HK-2 (cell line): ENCODE results near the gene GAK.

Experiments used
- DNase-seq: peaks from one replicate; pipeline ENCODE4 v3.0.0-alpha.2; 2018; ENCODE audit not compliant: unreplicated experiment

GAK gene

DNA sequence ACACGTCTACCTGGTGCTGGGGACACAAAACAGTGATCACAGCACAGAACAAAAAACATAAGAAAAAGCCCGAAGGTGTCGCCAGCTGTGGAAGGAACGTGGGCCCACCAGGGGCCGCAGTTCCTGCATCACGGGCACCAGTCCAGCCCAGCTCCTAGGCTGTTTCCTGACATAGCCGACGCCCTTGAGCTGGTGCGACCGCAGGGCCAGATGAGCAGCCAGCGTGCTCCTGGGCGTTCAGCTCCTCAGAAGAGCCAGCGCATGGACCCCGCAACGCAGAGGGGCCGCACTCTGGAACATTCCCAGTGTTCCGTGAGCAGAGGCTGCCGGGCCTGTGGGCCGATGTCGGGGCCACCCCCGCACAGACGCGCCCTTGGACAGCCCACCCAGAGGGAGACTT lies 44.1 kb downstream of the GAK start:
- DNase-seq = no peak

DNA sequence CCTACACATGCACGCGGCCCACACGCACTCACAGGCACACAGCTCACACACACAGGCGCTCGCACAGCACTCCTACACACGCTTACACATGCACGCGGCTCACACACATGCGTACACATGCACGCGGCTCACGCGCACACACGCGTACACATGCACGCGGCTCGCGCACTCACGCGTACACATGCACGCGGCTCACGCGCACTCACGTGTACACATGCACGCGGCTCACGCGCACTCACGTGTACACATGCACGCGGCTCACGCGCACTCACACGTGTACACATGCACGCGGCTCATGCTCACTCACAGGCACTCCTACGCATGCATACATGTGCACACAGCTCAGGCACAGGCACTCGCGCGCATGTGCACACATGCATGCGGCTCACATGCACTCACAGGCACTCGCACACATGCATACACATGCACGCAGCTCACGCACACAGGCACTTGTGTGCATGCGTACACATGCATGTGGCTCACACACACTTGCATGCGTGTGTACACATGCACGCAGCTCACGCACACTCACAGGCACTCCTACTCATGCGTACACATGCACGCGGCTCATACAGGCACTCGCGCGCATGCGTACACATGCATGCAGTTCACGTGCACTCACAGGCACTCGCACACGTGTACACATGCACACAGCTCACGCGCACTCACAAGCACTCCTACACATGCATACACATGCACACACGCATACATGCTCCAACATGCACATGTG lies 44.9 kb downstream of the GAK start:
- no peak for DNase-seq

DNA sequence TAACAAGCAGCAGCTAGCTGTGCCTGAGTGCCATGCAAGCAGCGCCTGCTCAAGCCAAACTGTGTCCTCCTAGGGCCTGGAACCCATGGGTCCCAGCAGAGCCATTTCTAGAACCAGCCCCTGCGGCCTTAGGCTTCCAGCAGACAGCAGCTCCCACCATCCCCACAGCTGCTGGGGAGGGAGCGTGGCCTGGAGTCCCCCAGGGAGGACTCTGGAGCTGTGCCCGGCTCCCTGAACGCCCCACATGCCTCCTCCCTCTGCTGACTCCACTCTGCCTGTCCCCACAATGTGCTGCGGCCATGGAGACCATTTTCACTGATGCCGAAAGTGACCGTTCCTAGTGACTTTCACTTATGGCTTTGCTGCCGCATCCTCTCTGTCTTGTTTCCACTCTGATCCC lies 45.9 kb downstream of the GAK start:
- DNase-seq = no peak

DNA sequence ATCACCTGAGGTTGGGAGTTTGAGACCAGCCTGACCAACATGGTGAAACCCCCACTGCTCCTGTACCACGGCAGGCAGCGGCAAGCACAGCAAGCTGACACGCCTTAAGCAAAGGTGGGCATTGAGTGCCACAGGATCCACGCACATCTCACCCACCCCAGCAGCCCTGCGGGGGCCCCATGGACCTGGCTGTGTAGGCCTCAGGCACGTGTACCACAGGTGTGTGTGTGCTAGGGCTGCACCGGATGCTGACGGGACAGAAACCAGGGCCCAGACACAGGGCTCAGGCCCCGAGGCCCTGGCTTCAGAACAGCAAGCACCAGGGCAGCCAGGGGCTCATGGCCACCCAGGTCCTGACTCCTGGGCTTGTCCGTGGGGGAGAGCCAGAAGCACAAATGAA lies 46.8 kb downstream of the GAK start:
- DNase-seq = no peak

DNA sequence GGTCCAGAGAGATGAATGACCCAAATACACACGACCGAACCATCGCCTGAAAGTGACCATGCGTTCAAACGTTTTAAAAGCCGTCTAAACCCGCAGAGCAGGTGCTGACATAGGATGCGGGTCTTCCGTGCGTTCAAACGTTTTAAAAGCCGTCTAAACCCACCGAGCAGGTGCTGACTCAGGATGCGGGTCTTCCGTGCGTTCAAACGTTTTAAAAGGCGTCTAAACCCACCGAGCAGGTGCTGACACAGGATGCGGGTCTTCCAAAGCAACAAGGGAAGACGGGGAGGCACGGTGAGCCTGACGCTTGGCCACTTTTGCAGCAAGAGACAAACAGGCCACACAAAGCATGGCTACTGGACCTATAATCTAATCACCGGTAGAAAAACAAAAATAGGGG lies 47.2 kb downstream of the GAK start:
- no peak for DNase-seq

DNA sequence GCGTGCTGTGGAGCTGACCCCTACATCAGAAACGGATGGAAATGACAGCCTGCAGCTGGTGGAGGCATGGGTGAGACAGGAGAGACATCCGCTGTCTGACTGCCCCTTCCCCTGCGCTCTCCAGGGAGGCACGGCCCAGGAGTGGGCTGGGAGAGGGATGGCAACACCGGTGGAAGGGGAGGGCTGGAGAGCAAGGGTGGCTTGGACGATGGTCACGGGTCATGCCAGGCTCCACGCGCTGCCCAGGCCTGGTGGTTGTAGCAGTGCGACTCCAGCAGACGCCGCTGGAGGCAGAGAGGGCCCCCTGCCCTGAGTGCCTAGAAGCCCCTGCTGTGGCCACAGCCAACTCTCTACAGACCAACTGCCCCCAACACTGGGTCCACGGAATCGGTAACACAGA lies 47.9 kb downstream of the GAK start:
- DNase-seq = no peak

DNA sequence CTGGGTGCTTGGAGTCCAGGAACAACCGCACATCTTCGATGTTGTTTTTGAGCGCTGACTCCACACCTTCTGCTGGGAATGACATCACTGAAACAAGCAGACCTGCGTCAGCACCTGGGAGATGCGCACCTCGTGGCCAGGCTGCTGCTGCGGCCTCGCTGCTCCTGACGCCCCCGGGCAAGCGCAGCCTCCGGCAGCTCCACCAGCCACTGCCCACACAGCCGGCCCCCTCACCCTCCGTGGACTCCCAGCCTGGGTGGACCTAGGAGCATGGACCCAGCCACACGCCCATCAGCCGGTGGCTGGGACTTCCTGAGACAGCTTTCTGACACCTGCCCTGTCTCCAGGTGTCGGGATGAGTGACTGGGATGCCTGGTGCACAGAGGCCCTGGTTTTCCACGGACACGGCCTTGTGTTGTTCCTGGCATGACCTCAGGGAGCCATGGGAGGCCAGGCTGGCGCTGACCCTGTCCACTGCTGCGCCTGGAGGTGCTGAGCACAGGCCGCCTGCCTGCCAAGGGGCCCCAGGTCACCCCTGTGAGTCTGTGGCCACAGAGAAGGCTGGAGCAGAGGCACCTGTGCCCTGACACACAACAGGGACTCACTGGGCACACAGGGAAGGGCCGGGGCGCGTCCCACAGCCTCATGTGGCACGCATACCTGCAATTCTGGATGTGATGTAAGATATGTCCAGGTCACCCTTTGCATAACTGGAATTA lies 48.6 kb downstream of the GAK start:
- no peak for DNase-seq

DNA sequence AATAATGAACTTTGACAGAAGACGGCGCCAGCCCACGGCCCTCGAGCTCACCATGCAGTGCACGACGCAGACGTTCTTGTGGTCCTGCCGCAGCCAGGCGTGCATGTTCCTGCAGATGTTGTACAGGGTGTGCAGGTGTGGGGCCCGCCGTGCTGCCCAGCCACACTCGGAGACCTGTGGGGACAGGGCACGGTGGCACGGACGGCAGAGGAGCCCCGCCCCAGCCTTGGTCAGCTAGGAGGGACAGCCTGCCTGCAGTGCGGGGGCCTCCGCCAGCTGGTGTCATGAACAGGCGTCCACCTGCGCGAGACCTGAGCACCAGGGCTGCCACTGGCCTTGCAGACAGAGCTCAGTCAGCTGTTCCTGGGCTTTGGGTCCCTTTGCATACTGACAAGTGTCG lies 49.5 kb downstream of the GAK start:
- no peak for DNase-seq

DNA sequence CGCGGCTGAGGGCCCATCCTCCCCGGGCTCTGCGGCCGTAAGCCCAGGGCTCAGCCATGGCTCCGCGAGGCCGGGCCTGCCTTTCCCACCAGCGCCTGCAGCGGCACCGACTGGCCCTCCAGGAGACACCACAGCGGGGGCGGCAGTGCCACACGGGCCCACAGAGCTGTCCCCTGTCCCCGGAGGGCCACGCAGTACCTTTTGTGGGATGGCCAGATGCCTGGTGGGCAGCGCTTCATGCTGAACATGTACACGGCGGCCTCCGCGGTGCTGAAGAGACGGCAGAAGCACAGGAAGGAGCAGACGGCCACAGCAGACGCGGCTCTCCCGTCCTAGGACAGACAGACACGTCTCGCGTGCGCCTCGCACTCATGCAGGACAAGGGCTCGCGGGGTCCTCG lies 50.4 kb downstream of the GAK start:
- no peak for DNase-seq

DNA sequence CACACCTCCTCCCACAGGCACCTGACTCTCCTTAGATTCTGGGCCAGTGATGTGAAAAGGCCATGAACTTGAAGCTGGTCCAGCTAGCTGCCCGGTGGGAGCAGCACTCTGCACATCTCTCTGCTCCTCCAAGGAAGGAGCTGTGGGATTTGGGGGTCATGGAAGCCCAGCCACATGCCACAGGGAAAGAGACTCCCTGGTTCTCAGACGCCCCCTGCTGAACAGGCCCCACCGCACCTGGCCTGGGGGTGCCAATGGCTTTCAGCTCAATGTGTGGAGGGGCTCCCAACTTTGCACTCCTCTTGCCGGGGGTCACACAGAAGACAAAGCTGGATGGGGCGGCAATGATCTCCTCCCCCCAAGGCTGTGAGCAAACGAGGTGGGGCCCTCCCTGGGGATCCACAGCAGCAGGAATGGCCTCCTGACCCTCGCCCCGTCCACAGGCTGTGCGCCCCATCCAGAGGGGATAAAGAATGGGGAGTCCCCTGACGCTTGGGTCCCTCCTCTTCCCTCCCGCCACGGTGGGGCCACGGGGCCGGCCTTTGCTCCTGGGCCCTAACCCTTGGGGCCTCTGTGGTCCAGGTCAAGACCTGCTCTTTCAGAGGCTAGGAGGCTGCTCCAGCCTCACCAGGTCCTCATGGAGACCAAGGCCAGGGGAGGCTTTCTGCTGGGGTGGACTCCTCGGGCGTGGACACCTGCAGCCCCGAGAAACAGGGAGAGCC lies 51.3 kb downstream of the GAK start:
- no peak for DNase-seq

DNA sequence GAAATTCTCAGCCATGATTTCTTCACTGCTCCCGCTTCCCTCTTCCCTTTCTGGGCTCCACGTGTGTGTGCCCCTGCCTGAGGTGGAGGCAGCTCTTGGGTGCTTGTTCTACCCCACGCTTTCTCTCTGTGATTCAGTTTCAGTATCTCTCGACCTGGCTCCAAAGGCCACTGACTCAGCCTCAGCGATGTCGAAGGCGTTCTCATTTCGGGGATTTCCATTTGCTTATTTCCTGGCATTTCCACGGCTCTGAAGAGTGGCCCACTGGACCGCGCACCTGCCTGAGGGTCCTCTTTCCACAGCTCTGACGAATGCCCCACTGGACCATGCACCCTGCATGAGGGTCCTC lies 52.4 kb downstream of the GAK start:
- DNase-seq = no peak

DNA sequence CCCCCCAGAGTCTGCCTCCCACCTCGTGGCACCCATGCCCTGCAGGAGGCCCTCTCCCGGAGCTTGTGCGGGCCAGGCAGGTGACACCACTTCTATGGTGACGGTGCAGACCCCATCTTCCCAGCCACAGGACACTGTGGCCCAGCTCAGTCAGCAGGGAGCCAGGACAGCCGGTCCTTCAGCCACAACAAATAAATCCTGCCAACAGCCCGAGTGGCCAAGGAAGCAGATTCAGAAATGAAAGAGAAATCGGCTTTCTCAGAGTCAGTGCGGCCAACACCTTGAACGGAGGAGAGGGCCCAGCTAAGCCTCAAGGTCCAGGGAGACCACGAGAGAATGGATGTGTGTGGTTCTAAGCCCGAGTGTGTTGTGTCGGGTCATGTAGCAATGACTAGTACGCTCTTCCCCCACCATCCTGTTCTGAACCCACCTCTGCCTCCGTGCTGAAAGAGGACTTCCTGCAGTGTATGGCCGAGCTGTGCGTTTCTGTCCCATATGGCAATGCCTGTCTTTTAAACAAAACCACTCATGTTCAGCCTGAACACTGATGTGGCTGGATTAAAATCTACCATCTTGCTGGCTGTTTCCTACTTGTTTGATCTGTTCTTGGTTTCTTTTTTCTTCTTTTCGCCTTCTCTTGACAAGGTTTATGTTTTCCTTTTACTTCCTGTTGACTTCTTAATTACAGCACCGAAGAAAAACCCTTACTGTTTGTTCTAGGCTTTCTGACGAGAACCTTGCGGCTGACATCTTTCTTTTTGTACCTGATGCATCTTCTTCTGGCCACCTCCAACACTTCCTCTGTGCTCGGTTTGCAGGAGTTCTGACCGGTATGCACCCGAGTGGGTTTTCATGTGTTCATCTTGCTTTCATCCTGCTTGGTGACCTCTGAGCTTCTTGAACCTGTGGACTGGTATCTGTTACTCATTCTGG lies 53.1 kb downstream of the GAK start:
- DNase-seq = no peak

DNA sequence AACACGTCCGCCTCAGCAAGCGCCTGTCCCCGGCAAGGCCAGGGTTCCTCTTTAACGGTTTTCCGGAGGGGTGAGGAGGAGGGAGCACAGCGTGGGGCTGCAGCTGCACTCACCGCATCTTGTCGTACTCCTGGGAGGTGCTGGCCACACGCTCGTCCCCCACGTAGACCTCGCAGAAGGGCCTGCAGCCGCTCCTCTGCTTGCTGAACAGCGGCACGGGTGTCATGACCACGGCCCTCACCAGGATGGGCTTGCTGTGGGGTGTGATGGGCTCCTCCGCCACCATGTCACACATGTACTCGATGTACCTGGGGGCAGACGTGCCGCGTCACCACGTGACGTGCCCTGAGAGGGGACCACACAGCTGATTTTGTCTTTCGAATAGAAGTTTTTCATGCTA lies 54.6 kb downstream of the GAK start:
- no peak for DNase-seq

DNA sequence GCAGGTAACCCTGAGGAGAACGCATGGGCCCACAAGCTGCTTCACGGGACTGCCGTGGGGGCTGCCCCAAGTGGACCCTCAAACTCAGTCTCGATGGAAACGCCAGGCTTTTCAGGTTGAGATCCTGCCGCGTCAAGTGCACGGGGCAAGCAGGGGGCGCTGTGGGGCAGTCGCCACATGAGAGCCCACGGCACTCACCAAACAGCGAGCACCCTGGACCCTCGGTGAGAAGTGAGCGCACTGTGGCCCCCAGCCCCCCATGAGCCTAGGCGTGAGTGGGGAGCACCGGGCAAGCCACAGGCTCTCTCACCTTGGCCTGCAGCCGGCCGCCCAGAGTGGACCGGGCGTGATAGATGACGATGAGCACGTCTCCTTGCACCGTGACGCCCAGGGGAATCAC lies 55.3 kb downstream of the GAK start:
- DNase-seq = no peak

DNA sequence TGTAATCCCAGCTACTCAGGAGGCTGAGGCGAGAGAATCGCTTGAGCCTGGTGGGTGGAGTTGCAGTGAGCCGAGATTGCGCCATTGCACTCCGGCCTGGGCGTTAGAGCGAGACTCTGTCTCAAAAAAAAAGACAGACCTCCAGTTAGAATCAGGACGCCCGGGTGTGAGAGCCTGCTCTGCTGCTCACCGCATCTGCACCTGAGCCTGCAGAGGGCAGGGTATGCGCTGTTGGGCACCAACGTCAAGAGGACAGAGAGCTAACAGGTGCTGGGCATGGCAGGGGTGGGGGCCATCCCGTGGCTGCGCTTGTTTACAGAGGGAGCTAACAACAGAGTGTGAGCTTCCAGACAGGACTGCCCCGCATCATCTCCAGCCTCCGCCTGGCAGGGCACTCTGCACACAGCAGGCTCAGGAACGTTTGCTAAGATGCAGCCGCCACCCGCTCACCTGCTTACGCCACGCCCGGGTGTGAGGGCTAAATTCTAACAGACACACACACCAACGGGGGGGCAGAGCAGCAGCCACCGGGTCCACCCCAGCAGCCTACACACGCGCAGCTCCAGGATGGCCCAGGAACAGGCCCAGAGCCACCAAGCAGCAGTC lies 56.2 kb downstream of the GAK start:
- DNase-seq = no peak

DNA sequence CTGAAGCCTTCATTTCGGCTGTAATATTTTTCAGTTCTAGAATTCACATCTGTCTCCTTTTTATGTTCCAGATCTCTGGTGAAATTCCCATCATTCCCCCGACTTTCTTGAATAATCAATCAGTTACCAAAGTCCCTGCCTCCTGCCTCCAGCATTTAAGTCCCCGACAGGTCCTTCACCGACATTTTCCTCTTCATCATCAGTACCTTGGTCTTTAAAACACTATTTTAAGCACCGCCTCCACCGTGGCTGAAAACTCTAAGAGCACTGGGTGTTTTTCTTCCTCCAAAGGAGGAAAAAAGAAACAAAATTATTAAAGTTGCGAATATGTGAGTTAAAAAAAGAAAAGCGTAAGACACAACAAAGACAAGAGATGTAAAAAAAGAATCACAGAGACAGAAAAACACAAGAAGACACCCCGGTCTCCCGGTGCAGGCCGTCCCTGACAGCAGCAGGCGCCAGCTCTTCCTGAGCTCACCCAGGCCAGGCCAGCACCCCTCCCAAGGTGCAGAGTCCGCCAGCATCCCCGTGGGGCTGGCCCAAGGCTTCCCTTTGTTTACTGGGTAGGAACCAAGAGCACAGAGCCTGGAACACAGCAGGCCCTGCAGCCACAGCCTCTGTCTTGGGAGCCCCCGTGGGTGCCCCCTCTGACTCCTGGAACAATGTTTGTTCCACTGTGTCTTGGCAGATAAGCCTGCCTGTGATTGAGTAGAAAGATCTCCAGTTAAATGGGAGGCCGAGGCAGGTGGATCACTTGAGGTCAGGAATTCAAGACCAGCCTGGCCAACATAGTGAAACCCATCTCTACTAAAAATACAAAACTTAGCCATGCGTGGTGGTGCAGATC lies 56.9 kb downstream of the GAK start:
- DNase-seq = no peak

DNA sequence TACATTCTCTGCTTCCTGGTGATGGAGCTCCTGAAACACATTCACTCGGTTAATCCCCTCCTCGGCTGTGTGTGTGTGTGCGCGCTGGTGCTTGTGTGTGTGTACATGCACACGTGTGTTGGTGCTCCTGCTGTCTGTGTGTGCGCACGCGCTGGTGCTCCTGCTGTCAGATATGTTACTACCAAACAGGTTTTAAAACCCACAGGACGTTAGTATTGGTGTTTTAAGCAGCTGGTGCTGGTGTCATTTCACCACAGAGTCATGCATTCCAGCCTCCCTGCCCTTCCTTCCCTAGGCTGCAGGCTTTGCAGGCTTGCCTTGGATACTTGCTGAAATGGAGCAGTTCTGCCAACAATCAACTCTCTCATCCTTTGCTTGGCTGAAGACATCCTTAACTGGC lies 58.1 kb downstream of the GAK start:
- no peak for DNase-seq

DNA sequence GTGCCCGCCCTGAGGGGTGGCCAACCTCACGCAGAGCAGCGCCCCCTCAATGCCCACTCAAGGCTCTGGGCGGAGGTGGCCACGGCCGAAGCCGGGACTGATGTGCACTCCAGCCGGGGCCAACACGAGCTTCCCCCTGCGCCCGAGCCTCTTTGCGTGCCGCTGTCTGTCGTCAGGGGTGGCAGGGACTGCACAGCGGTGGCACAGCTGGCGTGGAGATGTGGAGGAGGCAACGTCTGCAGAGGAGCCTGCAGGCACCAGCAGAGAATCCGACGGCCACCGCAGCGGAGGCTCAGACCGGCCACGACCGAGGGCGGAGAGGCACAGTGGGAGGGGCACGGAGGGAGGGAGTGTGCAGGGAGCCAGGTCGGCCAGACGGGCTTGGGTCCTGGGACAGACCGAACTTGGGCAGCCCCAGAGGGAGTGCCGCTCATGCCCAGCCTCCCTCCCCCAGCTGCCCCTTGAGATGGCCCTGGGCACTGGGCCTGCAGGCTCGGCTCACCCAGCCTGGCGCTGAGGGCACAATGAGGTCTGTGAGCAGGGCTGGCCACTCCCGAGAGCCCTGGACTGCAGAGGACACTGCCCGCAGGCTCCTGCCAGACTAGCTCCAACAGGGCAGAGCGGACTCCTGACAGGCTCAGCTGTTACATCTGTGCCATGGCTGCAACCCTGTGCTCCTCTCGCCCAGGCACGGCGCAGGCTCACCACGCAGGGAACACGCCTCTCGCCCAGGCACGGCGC lies 59.7 kb downstream of the GAK start:
- no peak for DNase-seq

DNA sequence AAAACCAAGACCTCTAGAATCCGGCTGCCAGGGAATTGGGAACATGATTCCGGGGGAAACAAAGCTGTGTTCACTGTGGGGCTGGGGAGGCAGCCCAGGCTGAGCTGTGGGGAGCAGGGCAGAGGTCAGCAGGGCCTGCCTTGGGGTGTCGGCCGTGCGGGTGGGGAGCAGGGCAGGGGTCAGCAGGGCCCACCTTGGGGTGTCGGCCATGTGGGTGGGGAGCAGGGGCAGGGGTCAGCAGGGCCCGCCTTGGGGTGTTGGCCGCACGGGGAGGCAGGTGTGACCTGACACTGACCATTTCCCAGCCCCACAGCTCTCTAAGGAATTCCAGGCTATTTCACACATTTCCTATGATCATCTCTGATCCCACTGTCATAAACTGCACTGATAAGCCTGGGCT lies 60.6 kb downstream of the GAK start:
- no peak for DNase-seq

DNA sequence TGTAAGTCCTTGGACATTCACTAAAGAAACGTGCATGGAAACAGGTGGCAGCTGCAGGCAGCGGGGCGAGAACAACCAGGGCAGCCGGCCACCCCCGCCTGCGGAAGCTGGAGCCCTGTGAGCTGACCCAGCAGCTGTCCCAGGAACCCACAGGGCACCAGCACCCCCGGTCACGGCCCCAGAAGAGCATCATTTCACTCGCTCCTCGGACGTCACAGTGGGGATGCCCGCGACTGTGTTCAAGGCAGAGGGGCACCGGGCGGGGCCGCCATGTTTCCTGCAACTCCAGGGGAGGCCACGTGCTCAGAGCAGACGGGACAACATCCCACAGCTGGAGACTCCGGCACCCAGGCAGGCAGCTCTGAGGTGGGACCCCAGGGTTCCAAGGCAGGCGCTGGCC lies 61.2 kb downstream of the GAK start:
- no peak for DNase-seq
